ENCODE results near the gene RASIP1.
"Not testable (repeated sequence)": the region's sequence is repeated elsewhere in the genome, so short reads cannot be mapped to it uniquely, and the experiment has no call there.

The RASIP1 gene

DNA sequence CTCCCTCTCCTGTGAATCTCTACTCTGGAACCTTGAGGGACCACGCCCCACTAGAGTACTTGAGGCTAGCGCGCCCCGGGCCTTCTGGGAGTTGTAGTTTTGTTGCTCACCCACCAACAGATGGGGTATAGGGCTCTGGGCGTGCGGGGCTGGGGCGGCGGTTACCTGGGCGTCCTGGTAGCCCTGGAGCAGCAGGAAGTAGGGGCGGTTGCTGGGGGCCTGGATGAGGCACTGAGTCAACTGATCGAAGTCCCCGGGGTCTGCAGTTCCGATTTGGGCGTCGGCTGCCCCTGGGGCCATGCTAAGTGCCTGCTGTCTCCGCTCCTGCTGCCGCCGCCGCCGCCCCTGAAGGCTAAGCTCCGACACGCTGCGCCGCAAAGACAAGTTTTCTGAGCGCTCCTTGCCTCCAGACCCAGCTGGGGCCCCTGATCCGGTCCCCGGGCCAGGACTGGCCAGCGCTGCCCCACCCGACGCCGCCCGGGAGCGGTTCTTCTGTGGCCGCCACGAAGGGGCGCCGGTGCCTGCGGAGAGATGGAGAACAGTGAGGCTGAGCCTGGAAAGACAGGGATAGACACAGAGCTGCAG lies 5.3 kb downstream of the RASIP1 start:
- in situ Hi-C loops (cut with MboI; ENCODE audit: low sequenced_read_pairs): no loop called here

DNA sequence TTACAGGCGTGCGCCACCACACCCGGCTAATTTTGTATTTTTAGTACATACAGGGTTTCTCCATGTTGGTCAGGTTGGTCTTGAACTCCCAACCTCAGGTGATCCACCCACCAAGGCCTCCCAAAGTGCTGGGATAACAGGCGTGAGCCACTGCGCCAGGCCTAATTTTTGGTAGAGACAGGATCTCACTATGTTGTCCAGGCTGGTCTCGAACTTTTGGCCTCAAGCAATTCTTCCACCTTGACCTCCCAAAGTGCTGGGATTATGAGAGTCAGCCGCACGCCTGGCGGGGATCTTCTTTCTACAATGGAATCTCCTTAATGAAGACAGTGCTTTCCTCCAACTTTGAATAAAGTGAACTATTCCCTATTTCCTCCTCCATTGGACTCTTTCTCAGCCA lies 5.8 kb downstream of the RASIP1 start:
- in situ Hi-C loops (cut with MboI; ENCODE audit: low sequenced_read_pairs): no loop called here

DNA sequence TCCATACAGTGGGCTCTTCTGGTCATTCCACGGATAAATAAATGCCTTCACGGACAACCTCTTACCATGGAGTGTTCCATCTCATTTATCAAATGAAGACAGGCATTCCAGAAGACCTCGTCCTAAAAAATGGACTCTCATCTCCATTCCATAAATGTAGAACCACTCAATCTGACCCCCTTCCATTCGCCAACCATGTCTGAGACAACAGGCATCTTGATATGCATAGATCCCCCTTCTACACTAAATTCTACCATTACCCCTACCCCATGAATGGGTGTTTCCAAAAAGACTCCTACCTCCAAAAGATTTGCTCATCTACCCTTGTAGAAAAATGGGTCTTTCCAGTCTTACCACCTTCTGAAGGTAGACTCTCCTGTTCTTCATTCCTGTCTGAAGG lies 9.0 kb downstream of the RASIP1 start:
- in situ Hi-C loops (cut with MboI; ENCODE audit: low sequenced_read_pairs): no loop called here

- in situ Hi-C loops (cut with MboI; ENCODE audit: low sequenced_read_pairs): no loop called here
These were observed 11.3 kb downstream of the RASIP1 start for GRCh38 chr19:48728911-48729664.

GRCh38 chr19:48726556-48726955 lies 13.9 kb downstream of the RASIP1 start:
- in situ Hi-C loops (cut with MboI; ENCODE audit: low sequenced_read_pairs): no loop called here

DNA sequence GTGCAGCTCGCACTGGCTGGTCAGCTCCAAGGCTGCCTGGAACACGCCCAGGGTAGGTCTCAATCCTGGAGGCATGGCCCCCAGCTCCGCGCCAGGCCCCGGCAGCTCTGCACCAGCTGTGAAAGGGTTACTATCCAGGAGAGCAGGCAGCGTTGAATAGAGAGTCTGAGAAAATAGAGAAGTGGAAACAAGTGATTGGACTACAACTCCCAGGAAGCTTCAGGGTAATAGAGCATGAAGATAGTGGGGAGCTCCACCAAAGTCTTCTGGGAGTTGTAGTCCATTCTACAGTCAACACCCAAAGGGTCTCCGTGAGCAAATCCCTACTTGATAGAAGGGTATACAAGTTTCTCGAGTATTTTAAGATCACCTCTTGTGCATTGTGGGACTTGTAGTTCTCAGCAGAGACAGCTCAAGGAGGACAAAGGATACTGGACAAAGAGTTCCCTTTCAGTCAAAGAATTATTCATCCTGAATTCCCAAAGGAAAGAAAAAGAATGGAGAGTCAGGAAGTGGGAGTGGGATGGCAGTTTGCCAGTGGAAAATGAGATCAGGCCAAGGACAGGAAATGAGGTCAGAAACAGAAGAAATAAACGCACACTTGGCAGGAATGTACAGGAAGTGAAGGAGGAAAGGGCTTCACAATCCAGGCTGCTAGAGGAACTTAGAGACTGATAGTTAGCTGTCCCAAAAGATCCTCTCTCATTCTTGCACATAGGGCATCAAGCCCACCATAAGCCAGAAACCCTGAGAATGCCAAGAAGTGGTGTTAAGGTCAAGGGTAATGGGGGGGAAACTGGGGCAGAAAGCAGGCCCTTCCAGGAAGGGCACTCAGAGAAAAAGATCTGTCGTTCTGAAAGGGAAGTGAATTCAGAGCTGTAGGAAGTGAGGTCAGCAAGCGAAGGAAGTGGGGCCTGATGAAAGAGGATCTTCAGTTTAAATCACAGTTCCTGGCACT lies 15.3 kb downstream of the RASIP1 start:
- in situ Hi-C loops (cut with MboI; ENCODE audit: low sequenced_read_pairs): no loop called here

GRCh38 chr19:48722196-48722708 lies 18.2 kb downstream of the RASIP1 start:
- in situ Hi-C loops (cut with MboI; ENCODE audit: low sequenced_read_pairs): no loop called here

DNA sequence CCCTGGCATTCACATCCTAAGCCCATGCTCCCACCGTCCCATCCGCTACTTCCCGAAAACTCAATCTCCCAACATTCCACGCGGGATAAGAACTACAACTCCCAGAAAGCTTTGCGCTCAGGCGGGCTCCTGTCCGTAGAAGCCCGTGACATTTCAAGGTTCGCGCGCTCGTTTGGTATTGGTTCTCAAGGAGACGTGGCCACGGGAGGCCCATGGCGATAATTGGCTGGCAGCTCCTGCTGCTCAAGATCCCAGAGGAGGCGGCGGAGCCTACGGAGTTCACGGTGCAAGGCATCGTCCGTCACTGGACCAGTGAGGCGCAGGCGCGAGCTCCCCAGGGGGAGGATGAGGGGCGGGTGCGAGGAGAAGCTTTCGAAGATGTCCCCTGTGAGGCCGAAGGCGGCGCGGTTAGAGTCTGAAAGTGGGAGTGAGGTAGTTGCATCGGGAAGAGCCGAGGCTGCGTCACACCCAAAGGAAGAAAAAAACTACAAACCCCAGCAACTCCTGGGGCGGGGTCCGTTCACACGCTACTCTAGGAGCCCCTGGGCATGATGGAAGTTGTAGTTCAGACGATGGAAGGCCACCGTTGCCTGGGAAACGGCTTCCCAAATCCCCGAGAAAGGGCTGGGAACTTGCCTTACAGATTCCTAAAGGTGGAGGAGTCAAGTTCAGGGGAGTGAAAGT lies 19.7 kb downstream of the RASIP1 start:
- in situ Hi-C loops (cut with MboI; ENCODE audit: low sequenced_read_pairs): no loop called here

- in situ Hi-C loops (cut with MboI; ENCODE audit: low sequenced_read_pairs): no loop called here
These were observed 20.2 kb downstream of the RASIP1 start for GRCh38 chr19:48720251-48720612.

GRCh38 chr19:48719263-48720171 lies 20.9 kb downstream of the RASIP1 start, which contains the start of gene MAMSTR:
Gene MAMSTR, minus strand, starts transcription at chr19:48719725. Its CDS starts 694 bp downstream, at chr19:48719031.
- in situ Hi-C loops (cut with MboI; ENCODE audit: low sequenced_read_pairs): no loop called here

DNA sequence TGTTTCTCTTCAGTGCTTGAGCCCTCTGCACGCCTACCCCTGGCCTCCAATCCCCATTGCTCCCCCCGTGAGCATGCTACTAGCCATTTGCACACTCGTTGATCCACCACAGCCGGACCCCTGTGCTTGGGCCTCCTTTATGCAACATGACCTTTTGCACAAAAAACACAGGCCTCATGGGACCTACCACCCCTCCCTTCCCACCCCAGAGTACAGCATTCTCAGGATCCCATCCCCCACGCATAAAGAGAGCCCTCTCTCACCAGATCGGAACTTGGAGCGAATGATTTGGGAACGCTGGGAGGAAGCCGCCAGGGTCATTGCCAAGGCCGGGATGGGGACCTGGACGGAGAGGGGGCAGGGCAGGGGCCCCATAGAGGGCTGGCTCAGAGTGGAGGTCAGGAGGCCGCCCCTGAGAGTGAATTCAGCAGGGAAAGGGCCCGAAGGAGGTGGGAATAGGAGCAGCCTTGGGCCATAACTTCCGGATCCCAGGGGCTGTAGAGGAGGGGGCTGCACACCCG lies 21.6 kb downstream of the RASIP1 start:
- in situ Hi-C loops (cut with MboI; ENCODE audit: low sequenced_read_pairs): no loop called here

DNA sequence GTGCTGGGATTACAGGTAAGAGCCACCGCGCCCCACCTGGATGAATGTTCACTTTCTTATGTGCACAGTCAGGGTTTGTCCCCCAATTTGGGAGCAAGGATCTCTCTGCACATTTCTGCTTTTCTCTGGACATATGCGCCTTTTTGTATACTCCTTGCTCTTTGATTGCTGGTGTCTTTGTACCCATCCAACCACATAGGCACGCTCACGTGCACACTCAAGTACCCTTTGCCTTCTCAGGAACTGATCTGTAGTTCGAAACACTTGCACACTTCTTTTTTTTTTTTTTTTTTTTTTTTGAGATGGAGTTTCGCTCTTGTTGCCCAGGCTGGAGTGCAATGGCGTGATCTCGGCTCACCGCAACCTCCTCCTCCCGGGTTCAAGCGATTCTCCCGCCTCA lies 22.3 kb downstream of the RASIP1 start:
- in situ Hi-C loops (cut with MboI; ENCODE audit: low sequenced_read_pairs): not testable (repeated sequence)

- in situ Hi-C loops (cut with MboI; ENCODE audit: low sequenced_read_pairs): no loop called here
These were observed 23.7 kb downstream of the RASIP1 start for GRCh38 chr19:48716562-48717291.

- in situ Hi-C loops (cut with MboI; ENCODE audit: low sequenced_read_pairs): no loop called here
These were observed 24.7 kb downstream of the RASIP1 start for GRCh38 chr19:48715681-48716171.

GRCh38 chr19:48714759-48715675 lies 25.4 kb downstream of the RASIP1 start:
- in situ Hi-C loops (cut with MboI; ENCODE audit: low sequenced_read_pairs): no loop called here

DNA sequence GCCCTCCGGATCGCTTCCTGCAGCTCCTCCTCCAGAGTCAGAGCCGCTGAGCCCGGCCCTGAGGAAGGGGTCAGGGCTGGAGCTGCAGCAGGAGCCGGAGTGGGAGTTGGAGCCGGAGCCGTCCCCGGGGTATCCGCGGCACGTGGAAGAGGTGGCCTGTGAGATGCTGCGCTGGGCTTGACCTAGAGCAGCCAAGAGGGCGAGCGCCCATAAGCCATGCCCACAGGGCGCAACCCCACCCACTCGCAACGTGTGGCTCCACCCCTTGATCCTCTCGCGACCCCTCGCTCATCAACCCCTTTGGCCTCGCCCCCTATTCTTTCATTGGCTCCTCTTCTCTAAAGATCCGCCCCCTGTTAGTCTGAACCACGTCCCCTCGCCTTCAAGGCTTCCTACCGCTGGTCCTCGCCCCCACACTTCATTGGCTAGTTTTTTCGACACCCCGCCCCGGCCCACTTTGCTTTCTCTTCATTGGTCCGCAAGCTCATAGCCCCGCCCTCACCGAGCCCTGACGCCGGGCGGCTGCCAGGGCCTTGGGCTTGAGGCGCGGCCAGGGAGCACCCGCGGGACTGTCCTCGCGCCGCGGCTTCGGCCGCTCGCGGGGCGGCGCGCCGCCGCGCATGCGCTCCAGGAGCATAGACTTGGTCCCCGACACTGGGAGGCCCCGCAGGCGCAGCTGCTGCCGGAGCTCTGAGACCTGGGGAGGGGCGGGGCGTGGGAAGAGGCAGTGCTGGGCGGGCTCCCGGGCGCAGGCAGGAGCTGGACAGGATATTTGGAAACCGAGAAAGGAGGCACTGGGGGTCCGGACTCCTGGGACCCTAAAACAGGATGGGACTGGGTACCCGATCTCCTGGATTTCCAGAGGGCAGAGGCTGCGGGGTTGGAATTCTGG lies 26.3 kb downstream of the RASIP1 start:
- in situ Hi-C loops (cut with MboI; ENCODE audit: low sequenced_read_pairs): no loop called here

Measured in HL-60/S4 treated with retinoic acid at 250 ng/mL for 4 days and 3 days (cell line).